Stimulated activated CD4-positive, alpha-beta T cell treated with anti-CD3 and anti-CD28 coated beads, Interleukin-15, amount 100 ng/mL, for 1 hour (primary cell): Measurements from ENCODE around the gene MTIF3.
"Not testable (repeated sequence)": the region's sequence is repeated elsewhere in the genome, so short reads cannot be mapped to it uniquely, and the experiment has no call there.

Experiments used
- DNase-seq, 2 donors: peaks; one replicate each; pipeline ENCODE4 v3.0.0-alpha.2; 2020; ENCODE audit warnings: low read depth in 1 of 2, low spot score in 1 of 2

Gene MTIF3

DNA sequence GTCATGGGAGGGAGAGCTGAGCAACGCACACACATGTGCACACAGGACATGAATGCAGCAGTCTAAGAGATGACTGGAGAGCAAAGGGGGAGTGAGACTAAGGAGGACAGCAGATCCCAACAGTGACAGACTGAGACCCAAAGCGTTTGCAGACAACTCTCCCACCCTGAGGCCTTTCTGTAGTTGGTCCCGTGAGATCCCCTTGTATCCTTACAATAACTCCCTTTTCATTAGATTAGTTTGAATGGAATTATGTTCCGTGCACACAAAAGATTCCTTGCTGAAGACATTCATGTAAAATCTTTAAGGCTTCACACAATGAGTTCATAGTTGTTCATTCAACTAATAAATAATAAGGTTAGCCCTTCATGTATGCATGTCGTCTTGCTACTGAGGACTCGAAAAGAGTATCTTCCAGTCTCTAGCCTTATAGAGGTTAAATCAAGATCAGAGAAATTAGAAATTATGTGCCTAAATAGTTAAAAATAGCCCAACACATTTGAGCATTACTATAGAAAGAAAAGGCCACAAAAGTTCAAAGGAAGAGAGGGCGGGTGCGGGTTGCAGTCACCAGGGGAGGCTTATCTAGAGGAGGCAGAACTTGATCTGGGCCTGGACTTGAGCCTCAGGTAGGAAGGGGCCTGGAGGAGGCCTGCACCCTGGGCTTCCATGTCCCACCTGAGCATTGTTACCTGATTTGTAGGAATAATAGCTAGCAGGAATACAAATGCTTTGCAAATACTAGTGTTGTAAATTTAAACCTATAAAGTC lies 29.1 kb downstream of the MTIF3 start:
- no peak for DNase-seq

DNA sequence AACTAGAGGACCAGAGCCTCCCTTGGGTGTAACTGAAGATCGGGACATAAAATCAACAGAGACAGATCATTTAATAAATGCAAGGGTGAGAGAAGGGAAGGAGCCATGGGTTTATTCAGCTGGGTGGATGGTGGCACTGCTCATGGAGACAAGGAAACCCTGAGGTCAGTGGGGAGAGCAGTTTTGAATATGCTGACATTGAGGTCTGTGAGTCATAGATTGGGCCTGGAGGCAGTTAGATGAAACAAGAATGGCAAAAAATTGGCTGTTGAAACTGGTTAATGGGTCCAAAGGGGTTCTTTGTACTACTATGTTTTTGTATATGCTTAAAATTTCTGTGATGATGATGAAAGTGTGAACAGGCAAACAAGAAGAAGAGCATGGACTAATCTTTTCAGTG lies 31.0 kb downstream of the MTIF3 start:
- no peak for DNase-seq

DNA sequence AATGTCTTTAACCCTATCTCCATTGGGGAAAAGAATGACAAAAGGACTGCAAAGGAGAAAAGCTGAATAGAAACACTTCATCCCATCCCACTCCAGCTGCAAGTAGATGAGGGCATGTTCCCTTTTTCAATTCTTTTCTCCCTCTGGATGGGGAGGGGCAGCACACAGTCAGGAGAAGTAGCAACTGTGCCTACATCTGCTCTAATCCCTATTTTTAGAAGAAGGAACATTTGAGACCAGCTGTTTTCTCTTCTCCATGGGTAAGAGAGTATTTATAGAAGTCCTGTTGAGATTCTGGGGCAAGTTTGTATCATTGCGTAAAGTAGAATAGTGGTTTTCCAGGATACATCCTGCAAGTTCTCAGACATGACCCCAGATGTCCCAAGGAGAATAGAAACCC lies 35.2 kb downstream of the MTIF3 start:
- DNase-seq: no peak

DNA sequence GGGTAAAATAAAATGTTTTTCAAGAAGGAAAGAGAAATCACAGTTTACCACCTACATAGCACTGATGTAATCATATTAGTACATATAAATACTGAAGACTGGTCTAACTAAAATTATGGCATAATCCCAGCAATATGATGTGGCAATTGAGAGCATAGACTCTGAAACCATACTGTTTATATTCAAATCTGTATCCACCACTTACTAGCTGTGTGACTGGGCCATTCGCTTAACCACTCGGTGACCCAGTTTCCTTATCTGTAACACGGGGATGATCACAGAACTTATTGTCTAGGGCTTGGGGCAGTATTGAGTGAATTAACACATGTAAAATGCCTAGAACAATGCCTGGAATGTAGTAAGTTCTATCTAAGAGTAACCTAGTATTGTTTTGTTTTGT lies 39.0 kb downstream of the MTIF3 start:
- no peak for DNase-seq

DNA sequence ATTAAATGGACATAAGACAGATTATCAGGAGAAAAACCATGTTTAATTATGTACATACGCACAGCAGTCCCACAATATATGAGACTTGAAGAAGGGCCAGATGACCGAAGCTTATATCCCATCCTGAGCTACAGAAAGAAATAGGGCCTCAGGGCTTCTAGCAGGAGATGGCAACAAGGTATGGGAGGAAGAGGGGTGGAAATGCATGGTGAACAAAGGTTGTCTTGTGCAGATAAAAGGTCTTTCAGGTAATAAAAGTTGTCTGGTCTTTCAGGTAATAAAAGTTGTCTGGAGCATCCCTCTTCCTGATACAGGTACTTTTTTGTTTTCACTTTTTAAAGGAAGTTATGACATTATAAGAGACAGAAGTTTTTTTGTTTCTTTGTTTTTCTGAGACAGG lies 41.4 kb downstream of the MTIF3 start:
- no peak for DNase-seq

DNA sequence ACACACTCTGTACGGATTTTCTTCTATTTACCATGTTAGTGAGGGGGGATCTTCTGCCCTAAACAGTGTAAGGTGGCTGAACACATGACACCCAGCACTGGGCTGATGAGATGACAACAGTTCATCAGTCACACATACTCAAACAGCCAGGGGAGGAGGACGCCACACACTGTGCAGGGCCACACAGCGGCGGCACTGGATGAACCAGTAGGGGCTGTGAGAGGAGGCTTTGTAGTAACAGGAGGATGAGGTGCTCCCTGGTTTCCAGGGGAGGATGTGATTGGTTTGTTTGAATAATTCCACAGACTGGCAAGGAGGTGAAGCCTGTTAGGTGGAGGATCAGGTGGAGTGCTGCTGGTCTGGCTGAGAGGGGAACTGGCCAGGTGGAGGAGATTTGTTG lies 42.3 kb downstream of the MTIF3 start:
- no peak for DNase-seq

DNA sequence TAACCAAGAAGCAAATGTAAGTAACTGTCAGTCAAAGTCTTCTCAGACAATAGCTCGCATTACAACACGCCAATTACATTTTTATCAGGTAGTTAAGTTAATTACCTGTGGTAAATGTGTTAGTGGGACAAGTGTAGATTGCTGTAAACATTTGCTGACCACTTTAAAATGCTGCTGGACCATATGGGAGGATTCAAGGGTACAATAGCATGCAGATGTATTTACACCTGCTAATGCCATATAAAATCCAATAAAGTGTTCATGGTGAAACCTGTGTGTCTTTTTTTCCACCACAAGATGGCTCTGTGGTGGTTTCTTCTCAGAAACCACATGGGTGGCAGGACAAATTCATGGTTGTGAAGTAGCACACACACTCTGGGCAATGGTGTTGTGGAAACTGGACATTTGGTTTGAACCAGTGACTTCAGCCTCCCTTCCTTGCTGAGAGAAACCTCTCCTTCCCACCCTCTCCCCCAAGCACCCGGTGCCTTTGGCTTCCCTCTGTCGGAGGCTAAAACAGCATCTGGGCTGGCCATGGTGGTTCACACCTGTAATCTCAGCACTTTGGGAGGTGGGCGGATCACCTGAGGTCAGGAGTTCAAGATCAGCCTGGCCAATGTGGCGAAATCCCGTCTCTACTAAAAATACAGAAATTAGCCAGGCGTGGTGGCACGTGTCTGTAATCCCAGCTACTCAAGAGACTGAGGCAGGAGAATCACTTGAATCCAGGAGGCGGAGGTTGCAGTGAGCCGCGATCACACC lies 44.0 kb downstream of the MTIF3 start:
- no peak for DNase-seq

DNA sequence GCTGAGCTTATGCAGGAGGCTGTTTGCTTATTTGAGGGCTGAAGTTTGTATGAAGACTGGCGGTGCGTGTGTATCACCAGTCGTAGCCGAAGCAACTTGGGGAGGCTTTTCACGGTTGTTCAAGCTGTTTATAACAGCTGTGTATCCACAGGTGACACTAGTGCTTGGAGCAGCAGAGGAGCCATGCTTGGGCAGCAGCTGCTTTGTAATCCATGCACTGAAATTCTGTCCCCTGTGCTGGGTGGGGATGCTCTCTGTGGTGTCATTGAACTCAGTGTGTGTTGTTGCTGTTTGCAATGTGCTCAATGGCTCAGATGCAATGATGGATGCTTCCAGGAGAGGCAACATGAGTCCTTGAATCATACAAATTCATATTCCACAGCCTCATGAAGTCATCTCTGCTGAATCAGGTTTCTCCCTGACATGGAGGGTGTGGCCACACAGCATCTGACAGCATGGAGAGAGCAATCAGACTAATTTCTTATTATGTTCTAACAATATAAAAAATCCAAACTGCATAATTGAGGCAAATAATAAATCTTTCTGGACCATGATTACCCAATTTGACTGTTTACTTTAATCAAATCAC lies 44.7 kb downstream of the MTIF3 start:
- no peak for DNase-seq

DNA sequence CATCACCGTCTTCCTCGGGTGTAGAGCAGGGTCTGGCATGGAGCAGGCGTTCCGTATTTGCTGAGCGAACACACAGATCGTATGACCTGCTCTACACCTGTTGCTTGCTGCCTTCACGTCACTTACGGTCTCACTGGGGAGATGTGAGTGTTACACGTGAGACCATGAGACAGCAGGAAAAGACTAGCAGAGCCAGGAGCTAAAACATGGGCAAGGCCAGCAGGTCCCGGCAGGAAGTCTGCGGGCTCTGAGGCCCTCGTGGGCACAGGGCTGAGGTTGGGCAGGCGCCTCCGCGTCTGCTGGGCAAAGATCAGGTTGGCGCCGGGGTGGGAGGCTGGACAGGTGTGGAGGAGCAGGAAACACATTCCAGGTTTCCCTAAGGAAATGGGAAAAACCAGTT lies 45.7 kb downstream of the MTIF3 start:
- DNase-seq: no peak

DNA sequence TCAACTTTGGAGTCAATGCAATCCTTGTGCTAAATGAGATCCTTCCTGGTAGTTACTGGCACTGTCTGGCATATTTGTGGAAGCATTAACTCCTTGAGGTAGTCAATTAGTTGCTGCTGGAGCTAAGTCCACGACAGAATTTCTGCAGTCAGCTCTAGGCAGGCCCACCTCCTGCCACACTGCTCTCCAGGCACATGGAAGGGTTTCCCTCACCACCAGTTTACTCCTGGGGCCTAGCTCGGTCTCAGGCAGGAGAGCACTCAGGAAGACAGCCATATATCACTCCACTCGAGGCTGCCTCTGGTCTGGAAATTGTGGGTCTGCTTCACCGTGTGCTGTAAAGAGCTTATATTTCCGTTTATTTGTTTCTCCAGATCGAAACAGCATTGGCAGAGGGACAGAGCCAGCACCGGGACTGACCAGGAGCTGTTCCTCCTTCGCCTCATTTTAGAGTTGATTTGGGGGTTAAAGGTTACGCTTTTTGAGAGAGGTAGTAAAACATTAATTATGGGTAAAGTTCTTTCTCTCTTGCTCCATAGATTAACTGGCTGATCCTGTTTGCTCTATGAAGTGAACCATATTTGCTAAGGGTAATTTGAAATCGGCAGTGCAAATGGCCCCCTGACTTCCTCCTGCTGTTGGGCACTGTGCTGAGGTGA lies 46.5 kb downstream of the MTIF3 start:
- DNase-seq: no peak

DNA sequence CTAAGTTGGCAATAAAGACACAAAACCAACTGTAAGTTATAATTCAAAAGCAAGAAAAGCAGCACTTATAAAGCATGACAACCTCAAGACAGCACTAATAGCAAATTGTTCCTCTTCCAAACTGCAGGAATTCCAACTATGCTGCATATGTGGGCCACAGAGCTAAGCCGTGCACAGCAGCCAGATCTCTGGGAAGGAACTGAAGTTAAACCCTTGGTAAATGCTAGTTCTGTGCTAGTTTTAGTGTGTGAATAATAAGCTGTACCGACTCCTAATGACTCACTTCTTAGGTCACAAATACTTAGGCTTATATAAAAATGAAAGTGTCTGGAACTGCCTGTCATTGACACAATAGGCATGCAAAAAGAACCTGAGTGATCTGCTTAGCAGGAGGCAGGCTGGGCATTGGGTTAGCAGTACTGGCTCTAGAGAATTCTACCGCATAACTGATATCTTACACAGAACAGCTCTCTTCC lies 47.1 kb downstream of the MTIF3 start:
- no peak for DNase-seq

DNA sequence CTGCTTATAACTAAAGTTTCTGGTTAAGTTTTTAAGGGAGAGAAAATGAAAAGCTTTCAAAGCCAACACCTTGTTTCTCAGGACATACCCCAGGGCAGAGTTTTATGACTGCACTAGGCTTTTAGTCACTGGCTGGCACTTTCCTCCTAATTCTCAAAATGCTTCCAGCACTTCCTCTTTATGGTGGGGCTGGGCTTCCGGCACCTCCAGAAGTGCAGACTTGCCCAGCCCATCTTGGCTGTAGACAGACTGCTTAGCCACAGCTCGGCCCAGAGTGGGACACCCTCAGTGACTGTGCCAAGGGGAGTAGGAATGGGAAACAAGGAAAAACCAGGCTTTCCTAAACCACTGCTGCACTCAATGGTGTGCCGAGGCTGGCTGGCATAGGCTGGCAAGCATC lies 49.2 kb downstream of the MTIF3 start:
- no peak for DNase-seq

DNA sequence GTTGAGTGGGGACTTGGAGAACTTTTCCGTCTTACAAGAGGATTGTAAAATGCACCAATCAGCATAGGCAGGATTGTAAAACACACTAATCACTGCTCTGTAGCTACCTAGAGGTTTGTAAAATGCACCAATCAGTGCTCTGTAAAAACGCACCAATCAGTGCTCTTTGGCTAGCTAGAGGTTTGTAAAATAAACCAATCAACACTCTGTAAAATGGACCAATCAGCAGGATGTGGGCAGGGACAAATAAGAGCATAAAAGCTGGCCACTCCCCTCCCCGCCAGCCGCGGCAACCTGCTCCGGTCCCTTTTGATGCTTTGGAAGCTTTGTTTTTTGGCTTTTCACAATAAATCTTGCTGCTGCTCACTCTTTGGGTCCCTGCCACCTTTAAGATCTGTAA lies 50.0 kb downstream of the MTIF3 start:
- DNase-seq: not testable (repeated sequence)

DNA sequence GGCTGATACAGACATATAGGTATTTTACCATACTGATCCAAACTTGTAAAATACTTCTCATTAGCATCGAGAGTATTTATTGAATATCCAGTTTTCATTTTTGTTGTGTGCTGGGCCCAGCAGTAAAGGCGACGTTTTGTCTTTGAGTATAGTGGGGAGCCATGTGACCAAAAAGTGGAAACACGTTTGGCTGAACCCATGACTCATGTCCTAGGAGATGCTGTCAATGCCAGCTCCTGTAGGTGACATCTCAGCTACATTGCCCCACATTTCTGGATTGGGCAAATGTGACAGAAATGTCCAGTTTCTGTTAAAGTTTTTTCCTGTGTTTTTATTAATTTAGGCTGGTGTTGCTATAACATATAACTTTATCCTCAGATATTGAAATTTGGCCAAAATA lies 52.0 kb downstream of the MTIF3 start:
- no peak for DNase-seq

DNA sequence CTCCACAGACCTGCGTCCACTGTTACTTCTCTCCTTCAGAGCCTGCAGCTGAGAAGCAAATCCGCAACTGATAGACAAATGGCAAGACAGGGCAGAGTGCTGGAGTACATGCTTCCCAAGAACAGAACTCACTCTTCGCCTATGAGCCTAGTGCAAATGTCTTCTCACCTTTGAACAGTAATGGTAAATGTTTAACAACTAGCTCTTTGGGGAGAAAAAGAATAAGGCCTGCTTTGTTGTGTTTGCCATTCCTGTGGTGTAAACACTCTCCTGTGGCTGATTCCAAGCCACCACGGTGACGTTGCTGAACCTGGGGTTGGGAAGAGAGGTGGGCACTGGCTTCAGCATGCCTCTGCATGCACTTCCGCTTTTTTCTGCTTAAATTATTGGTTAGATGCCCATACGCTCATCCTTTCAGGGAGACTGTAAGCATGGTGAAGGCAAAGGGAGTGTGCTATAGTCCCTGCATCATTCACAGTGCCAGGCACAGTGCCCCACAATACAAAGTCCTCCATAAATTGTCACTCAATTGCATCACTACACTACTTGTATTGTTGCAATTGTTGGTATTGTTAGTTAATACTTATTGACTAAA lies 54.0 kb downstream of the MTIF3 start:
- no peak for DNase-seq

DNA sequence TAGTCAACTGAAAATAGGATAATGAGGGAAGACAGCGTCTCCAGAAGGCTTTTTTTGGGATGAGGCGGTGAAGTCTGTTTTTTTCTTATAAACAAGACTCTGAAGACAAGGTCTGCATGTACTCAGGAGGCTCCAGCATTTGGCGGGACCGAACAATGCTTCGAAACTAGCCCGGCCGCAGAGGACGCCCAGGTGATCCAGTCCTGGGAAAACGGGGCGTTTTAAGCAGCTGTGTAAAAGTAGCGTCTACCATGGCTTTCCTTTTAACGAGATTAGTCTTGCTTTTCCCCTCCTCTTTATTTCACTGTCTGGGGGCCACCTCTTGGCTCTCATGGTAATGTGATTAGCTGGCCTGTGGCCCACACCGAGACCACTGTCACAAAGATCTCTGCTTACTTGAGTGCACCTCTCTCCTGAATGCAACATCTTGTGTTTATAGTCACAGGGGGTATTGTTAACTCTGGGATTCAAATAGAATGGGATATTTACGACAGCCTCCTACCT lies 55.3 kb downstream of the MTIF3 start:
- DNase-seq: no peak

DNA sequence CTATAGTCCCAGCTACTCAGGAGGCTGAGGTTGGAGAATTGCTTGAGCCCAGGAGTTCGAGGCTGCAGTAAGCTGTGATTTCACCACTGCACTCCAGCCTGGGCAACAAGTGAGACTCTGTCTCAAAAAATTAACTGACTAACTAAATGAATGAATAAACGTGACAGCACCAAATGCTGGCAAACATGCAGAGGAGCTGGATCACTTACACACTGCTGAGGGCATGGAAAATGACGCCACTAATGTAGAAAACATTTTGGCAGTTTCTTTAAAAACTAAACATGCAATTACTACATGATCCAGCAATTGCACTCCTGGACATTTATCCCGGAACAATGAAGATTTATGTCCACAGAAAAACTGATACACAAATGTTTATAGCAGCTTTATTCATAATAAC lies 57.3 kb downstream of the MTIF3 start:
- no peak for DNase-seq

DNA sequence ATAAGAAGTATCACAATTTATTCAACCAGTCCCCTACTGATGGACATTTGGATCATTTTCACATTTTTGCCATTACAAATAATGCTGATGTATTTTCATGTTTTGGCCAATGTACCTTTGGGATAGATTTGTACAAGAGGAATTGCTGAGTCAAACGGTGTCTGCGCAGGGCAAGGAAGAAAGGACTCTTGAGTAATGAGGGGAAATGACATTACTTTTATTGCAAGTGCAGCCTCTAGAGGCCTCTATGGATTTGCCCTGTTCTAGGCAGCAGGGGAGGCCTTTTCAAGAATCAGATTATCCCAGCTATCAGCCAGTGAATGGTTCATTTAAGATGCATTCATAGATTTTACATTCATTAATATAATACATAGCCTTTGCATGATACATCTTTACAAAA lies 58.9 kb downstream of the MTIF3 start:
- DNase-seq: no peak

DNA sequence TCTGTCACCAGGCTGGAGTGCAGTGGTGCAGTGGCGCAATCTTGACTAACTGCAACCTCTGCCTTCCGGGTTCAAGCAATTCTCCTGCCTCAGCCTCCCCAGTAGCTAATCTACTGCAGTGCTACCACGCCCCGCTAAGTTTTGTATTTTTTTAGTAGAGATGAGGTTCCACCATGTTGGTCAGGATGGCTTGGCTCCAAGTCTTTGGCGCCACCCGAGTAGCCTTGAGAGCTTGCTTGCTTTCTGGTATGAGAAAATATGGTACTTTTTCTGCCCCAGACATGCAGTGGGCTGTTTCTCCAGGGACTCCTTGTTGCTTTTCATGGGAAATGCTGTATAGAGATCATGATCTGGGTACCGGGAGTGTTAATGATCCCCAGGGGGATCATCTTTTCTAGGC lies 60.5 kb downstream of the MTIF3 start:
- DNase-seq: no peak

DNA sequence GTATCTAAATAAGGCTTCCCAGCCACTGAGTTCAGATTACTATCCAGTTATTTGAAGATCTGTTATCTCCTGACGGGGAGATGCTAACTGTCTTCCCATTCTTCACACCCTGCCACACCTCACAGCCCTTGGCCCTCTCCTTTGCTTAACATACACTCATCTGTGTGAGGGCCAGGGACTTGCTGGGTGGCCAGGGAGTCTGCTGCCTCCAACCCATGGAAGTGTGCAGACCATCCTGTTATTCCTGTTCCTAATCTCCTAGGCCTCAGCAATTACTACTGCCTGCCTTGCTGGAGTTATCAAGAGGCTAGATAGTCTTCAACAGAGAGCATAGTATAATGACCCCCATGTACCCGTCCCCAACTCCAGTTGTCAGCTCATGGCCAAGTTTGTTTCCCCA lies 62.1 kb downstream of the MTIF3 start:
- DNase-seq: no peak
